K562 (cell line): ENCODE data around the gene GFRA1. TPM values are rescaled to one million over a fixed set of nuclear protein-coding genes. Genes with fewer than 3 reads are reported as not detected.

Source experiments
- ATAC-seq: fragments of 200-7000 bp; cut with Tn5 transposase; 3 replicates; pipeline ENCODE4 v1.9.1; 2020; ENCODE audit warnings: moderate library complexity
- BruUV-seq: library from RNA; stranded (reverse); fragments of 400-500 nt; replicated peaks from 2 replicates; lab custom pipeline; 2021; lab: Mats Ljungman, UMichigan
- CTCF ChIA-PET: fragments of 300-600 bp; formaldehyde crosslinking; extraction: SDS; loops from one replicate; lab custom pipeline; 2021; ENCODE audit warnings: low intra/inter-chr PET ratio; lab: Yijun Ruan, JAX
- POLR2A ChIA-PET: fragments of 300-600, 350-650 bp; sonication (Branson Sonifier 250); formaldehyde crosslinking; extraction: SDS; loops from one replicate; lab custom pipeline; 2021; ENCODE audit warnings: antibody characterized with exemption, inconsistent platforms; lab: Yijun Ruan, JAX
- DNase-seq, 4 experiments: peaks; one replicate each; pipeline versions ENCODE4 v3.0.0 to v3.0.0-alpha.2; 2011 to 2018; ENCODE audit warnings: low spot score in 3 of 4, mixed read lengths in 3 of 4; ENCODE audit errors: extremely low read depth in 1 of 4
- FAIRE-seq: peaks from 2 replicates; lab custom pipeline; 2011; peaks lifted over from hg19 to GRCh38; lab: Jason Lieb, UNC
- H2AFZ ChIP-seq: 2 replicates; pipeline ENCODE4 v1.6.0; 2011; ENCODE audit warnings: low read depth, low read length, control low read depth, inconsistent platforms
- H3K27ac ChIP-seq: fragments of 200-600 bp; 3 replicates; pipeline ENCODE4 v1.8.0; 2011; ENCODE audit warnings: low read depth, mild to moderate bottlenecking, control low read depth, inconsistent platforms, low read length, moderate library complexity, mixed read lengths; ENCODE audit errors: extremely low read depth
- H3K27me3 ChIP-seq, 2 experiments: fragments of 300-600 bp in 1 of 2; 2 replicates in 1 of 2; 3 replicates in 1 of 2; pipeline versions ENCODE4 v1.6.0 to v1.8.0; 2011; ENCODE audit warnings: inconsistent platforms in 2 of 2, low read length in 2 of 2, mild to moderate bottlenecking in 1 of 2, mixed read lengths in 1 of 2, moderate library complexity in 1 of 2; ENCODE audit not compliant: control insufficient read depth in 2 of 2, insufficient read depth in 2 of 2
- H3K36me3 ChIP-seq: fragments of 300-600 bp; 3 replicates; pipeline ENCODE4 v1.8.0; 2011; ENCODE audit warnings: mild to moderate bottlenecking, low read length, inconsistent platforms; ENCODE audit not compliant: control insufficient read depth, insufficient read depth
- H3K4me1 ChIP-seq, 2 experiments: fragments of 200-600 bp in 1 of 2; replicated peaks in 1 of 2; 2 replicates in 1 of 2; 3 replicates in 1 of 2; pipeline versions ENCODE4 v1.5.1 to v1.8.0; 2011; ENCODE audit warnings: inconsistent platforms in 2 of 2, low read length in 2 of 2, mild to moderate bottlenecking in 1 of 2, mixed read lengths in 1 of 2, moderate library complexity in 1 of 2; ENCODE audit not compliant: control insufficient read depth in 2 of 2, insufficient read depth in 2 of 2
- H3K4me2 ChIP-seq: 2 replicates; pipeline ENCODE4 v1.6.1; 2011; ENCODE audit warnings: low read length, control low read depth, inconsistent platforms, mixed read lengths; ENCODE audit not compliant: insufficient read depth
- H3K4me3 ChIP-seq: fragments of 200-600 bp; sonication (generic), shearing (Covaris generic); 2 replicates; pipeline ENCODE4 v1.5.1; 2016; ENCODE audit warnings: control low read depth, inconsistent platforms
- H3K79me2 ChIP-seq: fragments of 200-600 bp; 3 replicates; pipeline ENCODE4 v1.8.0; 2011; ENCODE audit warnings: low read length, inconsistent platforms; ENCODE audit not compliant: control insufficient read depth, insufficient read depth
- H3K9ac ChIP-seq, 2 experiments: 2 replicates each; pipeline versions ENCODE4 v1.6.0 to v1.6.1; 2011; ENCODE audit warnings: low read depth in 2 of 2, low read length in 2 of 2, control low read depth in 1 of 2, inconsistent platforms in 1 of 2, mild to moderate bottlenecking in 1 of 2, mixed read lengths in 1 of 2; ENCODE audit not compliant: insufficient read depth in 1 of 2
- H3K9me1 ChIP-seq: one replicate; pipeline ENCODE4 v1.6.0; 2011; ENCODE audit warnings: inconsistent platforms, mild to moderate bottlenecking, low read length, moderate library complexity; ENCODE audit not compliant: control insufficient read depth, insufficient read depth
- H3K9me3 ChIP-seq: replicated peaks from 2 replicates; pipeline ENCODE4 v1.5.1; 2011; ENCODE audit warnings: low read depth, low read length, inconsistent platforms; ENCODE audit not compliant: control insufficient read depth, insufficient read depth
- H4K20me1 ChIP-seq: replicated peaks from 2 replicates; pipeline ENCODE4 v1.6.1; 2011; ENCODE audit warnings: low read length, inconsistent platforms, mixed read lengths; ENCODE audit not compliant: control insufficient read depth, insufficient read depth
- BRF1 ChIP-seq: IDR thresholded peaks from 3 replicates; pipeline ENCODE4 v1.6.1; 2011; ENCODE audit warnings: borderline replicate concordance, mild to moderate bottlenecking; ENCODE audit not compliant: insufficient read length; ENCODE audit errors: extremely low read depth
- DLX4 ChIP-seq: fragments of 250-450 bp; sonication (Bioruptor Pico); IDR thresholded peaks from 2 replicates; pipeline ENCODE4 v1.6.1; 2021; ENCODE audit warnings: mild to moderate bottlenecking
- FOXJ2 ChIP-seq: fragments of 200-800 bp; sonication (Bioruptor generic); IDR thresholded peaks from 2 replicates; pipeline ENCODE4 v1.6.1; 2016; ENCODE audit warnings: missing genetic modification characterization, missing compliant biosample characterization
- FOXK1 ChIP-seq: sonication (generic); formaldehyde crosslinking; IDR thresholded peaks from 2 replicates; pipeline ENCODE4 v1.8.0; 2022; ENCODE audit warnings: missing genetic modification reagents, mild to moderate bottlenecking, borderline replicate concordance
- MCM7 ChIP-seq, 2 experiments: fragments of 450-650 bp; IDR thresholded peaks; 2 replicates each; pipeline ENCODE4 v1.6.1; 2016 to 2018
- MIER1 ChIP-seq: fragments of 450-650 bp; IDR thresholded peaks from 2 replicates; pipeline ENCODE4 v1.6.1; 2016; ENCODE audit warnings: antibody characterized with exemption, mild to moderate bottlenecking, low read depth
- PTTG1 ChIP-seq: fragments of 450-650 bp; IDR thresholded peaks from 2 replicates; pipeline ENCODE4 v1.6.1; 2016; ENCODE audit warnings: low read depth, mild to moderate bottlenecking, missing genetic modification characterization, missing compliant biosample characterization
- RBM17 ChIP-seq: fragments of 200-400 bp; formaldehyde crosslinking; IDR thresholded peaks from 2 replicates; pipeline ENCODE4 v1.6.1; 2017; ENCODE audit warnings: low read depth, mild to moderate bottlenecking, low read length, borderline replicate concordance
- THAP7 ChIP-seq: fragments of 250-450 bp; sonication (Bioruptor Pico); IDR thresholded peaks from 2 replicates; pipeline ENCODE4 v1.5.0; 2021
- TOE1 ChIP-seq, 2 experiments: fragments of 450-650 bp in 1 of 2; sonication (generic) in 1 of 2; formaldehyde crosslinking in 1 of 2; IDR thresholded peaks; 2 replicates each; pipeline versions ENCODE4 v1.7.1 to v1.8.0; 2016 to 2022; ENCODE audit warnings: borderline replicate concordance in 2 of 2, mild to moderate bottlenecking in 2 of 2, antibody characterized with exemption in 1 of 2, inconsistent platforms in 1 of 2, low read depth in 1 of 2, missing genetic modification reagents in 1 of 2, moderate library complexity in 1 of 2
- ZNF134 ChIP-seq: fragments of 250-450 bp; sonication (Bioruptor Pico); conservative IDR thresholded peaks from 2 replicates; pipeline ENCODE4 v1.4.0; 2020
- ZNF239 ChIP-seq: fragments of 250-450 bp; sonication (Bioruptor Pico); IDR thresholded peaks from 2 replicates; pipeline ENCODE4 v1.4.0; 2020; ENCODE audit warnings: mild to moderate bottlenecking
- ZNF324 ChIP-seq: fragments of 250-450 bp; sonication (Bioruptor Pico); IDR thresholded peaks from 2 replicates; pipeline ENCODE4 v1.4.0; 2020; ENCODE audit warnings: mild to moderate bottlenecking
- ZNF347 ChIP-seq: fragments of 450-650 bp; formaldehyde crosslinking; IDR thresholded peaks from 2 replicates; pipeline ENCODE4 v1.4.0; 2020; ENCODE audit warnings: low read depth, mild to moderate bottlenecking, moderate library complexity
- ZNF407 ChIP-seq: fragments of 450-650 bp; IDR thresholded peaks from 2 replicates; pipeline ENCODE4 v1.6.1; 2016; ENCODE audit warnings: low read depth
- WGBS: fragments of 100-300 bp; shearing (Covaris generic); methylation state at CpG from one replicate; pipeline ENCODE4 v1.1.6; 2016; ENCODE audit warnings: low coverage, mixed read lengths; ENCODE audit not compliant: insufficient coverage; ENCODE audit errors: missing lambda C conversion rate; 5-methylcytosine and 5-hydroxymethylcytosine counted together
- in situ Hi-C: fragments of 300-500 bp; cut with MboI; formaldehyde crosslinking; loops from 4 replicates; pipeline ENCODE4 v1.15.0; 2018; ENCODE audit warnings: inconsistent platforms, mixed read lengths
- intact Hi-C: fragments of 100-400 bp; cut with micrococcal nuclease; formaldehyde crosslinking; loops from 2 replicates; pipeline ENCODE4 v1.14.2; 2022
- polyA plus RNA-seq, 8 experiments: library from polyadenylated mRNA; depleted of rRNA in 4 of 8; stranded (reverse) in 5 of 8; unstranded in 3 of 8; fragments of >200 nt; fragmentation: Nextera tagmentation in 2 of 8; fragmentation: Illumina TruSeq in 1 of 8; extraction: Ambion mirVana in 2 of 8; extraction: Trizol in 1 of 8; gene quantifications; 2 replicates each; pipeline versions ENCODE4 v1.2.1 to v1.2.3, GENCODE V29; 2011 to 2014; ENCODE audit warnings: inconsistent platforms in 1 of 8, missing spikeins in 1 of 8
- total RNA-seq, 7 experiments: library from RNA; depleted of rRNA in 6 of 7; stranded (reverse); fragments of >200 nt in 6 of 7; fragmentation: Illumina TruSeq in 2 of 7; extraction: Trizol in 2 of 7; gene quantifications; 2 replicates each; pipeline versions ENCODE4 v1.2.1 to v1.2.3, GENCODE V29; 2011 to 2021; ENCODE audit warnings: low replicate concordance in 1 of 7

Gene GFRA1
- total and polyA plus RNA-seq, 9 of the 15 experiments (the other 6 are each of a cell fraction or from before 2014, with no cell fraction given), result 0.04 TPM; not detected in 8

GRCh38 chr10:116073510-116073909 lies 199.5 kb downstream of the GFRA1 start:
- FAIRE-seq (no peak), ATAC-seq (no peak), DNase-seq (no peak)
- Histone ChIP-seq H3K27me3 (no peaks in the 10 kb centered on the region), H3K9me1 (no peaks in the 10 kb centered on the region), H2AFZ (no peak overlapping the region), H3K4me3 (no peak overlapping the region), H3K4me1 (no peaks in the 10 kb centered on the region), H3K79me2 (no peaks in the 10 kb centered on the region), H3K4me2 (no peak overlapping the region), H3K9me3 (no peaks in the 10 kb centered on the region), H3K27ac (no peak overlapping the region), H4K20me1 (no peaks in the 10 kb centered on the region), H3K9ac (no peak overlapping the region), H3K36me3 (no peaks in the 10 kb centered on the region)
- CTCF ChIA-PET, result no interaction called here
- POLR2A ChIA-PET, result no interaction called here
- no TSS peak for BruUV-seq
- intact Hi-C loops, result no loop called here
- 2% methylated on average over 7 of the region's 7 CpGs for WGBS
- in situ Hi-C loops, result no loop called here
- no peak for TF ChIP-seq TOE1 (IDR thresholded peaks at IDR 0.05; ENCODE audit: borderline replicate concordance)
- no peak for TF ChIP-seq TOE1 (CRISPR knock-in tag; IDR thresholded peaks at IDR 0.05; ENCODE audit: borderline replicate concordance, low read depth)
- no peak for TF ChIP-seq ZNF324 (CRISPR knock-in tag)
- TF ChIP-seq PTTG1, result no peak
- TF ChIP-seq MCM7 (IDR thresholded peaks at IDR 0.05), result no peak
- TF ChIP-seq MIER1, result no peak
- no peak for TF ChIP-seq ZNF347 (CRISPR knock-in tag)
- TF ChIP-seq ZNF407, result no peak
- TF ChIP-seq ZNF134, result no peak
- no peak for TF ChIP-seq FOXK1
- no peak for TF ChIP-seq ZNF239 (CRISPR knock-in tag)
- TF ChIP-seq THAP7, result no peak
- no peak for TF ChIP-seq DLX4 (CRISPR knock-in tag)
- TF ChIP-seq BRF1, result no peak
- TF ChIP-seq FOXJ2 (tag), result no peak
- TF ChIP-seq RBM17, result no peak
